Stimulated activated CD4-positive, alpha-beta T cell treated with anti-CD3 and anti-CD28 coated beads, TNF-alpha, amount 100 ng/mL, for 4 hours (primary cell): ENCODE results near the gene TMEM154.
"Not testable (repeated sequence)": the region's sequence is repeated elsewhere in the genome, so short reads cannot be mapped to it uniquely, and the experiment has no call there.

ENCODE experiments used
- DNase-seq, 3 experiments: peaks; one replicate each; pipeline ENCODE4 v3.0.0-alpha.2; 2020; ENCODE audit warnings: low read depth in 3 of 3

The TMEM154 gene

GRCh38 chr4:152667781-152668180, 12.0 kb downstream of the TMEM154 start:
- DNase-seq: no peak

GRCh38 chr4:152666946-152667345, 12.9 kb downstream of the TMEM154 start:
- no peak for DNase-seq

DNA sequence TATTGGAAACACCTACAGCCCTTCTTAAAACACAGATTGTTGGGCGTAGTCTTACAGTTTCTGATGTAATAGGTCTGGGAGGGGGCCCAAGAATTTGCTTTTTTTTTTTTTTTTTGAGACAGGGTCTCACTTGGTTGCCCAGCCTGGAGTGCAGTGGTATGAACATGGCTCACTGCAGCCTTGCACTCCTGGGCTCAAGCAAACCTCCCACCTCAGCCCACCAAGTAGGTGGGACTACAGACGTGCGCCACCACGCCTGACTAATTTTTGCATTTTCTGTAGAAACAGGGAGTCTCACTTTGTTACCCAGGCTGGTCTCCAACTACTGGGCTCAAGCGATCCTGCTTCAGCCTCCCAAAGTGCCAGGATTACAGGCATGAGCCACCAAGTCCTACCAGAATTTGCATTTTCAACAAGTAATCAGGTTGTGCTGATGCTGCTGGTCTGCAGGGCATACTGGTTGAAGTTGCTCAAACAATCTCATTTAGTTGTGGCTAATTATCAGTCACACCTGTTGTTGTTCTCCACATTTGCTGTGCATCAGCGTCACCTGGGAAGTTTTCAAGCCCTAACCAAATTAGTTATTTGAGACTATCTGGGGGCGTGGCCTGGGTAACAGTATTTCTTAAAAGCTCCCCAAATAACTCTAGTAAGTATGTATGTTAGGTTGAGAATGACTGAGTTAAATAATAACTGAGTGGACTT, 14.0 kb downstream of the TMEM154 start:
- no peak for DNase-seq

DNA sequence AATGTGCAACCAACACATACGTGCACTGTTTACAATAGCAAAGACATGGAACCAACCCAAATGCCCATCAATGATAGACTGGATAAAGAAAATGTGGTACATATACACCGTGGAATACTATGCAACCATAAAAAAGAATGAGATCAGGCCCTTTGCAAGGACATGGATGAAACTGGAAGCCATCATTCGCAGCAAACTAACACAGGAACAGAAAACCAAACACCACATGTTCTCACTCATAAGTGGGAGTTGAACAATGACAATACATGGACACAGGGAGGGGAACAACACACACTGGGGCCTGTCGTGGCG, 15.8 kb downstream of the TMEM154 start:
- DNase-seq: not testable (repeated sequence)

- DNase-seq: no peak
These were observed 16.4 kb downstream of the TMEM154 start for GRCh38 chr4:152663203-152664066.

GRCh38 chr4:152661649-152662048, 18.1 kb downstream of the TMEM154 start:
- no peak for DNase-seq

- no peak for DNase-seq
These were observed 19.3 kb downstream of the TMEM154 start for GRCh38 chr4:152660526-152660925.

GRCh38 chr4:152659806-152660205, 20.0 kb downstream of the TMEM154 start:
- DNase-seq: no peak

- no peak for DNase-seq
These were observed 22.1 kb downstream of the TMEM154 start for GRCh38 chr4:152657657-152658056.

DNA sequence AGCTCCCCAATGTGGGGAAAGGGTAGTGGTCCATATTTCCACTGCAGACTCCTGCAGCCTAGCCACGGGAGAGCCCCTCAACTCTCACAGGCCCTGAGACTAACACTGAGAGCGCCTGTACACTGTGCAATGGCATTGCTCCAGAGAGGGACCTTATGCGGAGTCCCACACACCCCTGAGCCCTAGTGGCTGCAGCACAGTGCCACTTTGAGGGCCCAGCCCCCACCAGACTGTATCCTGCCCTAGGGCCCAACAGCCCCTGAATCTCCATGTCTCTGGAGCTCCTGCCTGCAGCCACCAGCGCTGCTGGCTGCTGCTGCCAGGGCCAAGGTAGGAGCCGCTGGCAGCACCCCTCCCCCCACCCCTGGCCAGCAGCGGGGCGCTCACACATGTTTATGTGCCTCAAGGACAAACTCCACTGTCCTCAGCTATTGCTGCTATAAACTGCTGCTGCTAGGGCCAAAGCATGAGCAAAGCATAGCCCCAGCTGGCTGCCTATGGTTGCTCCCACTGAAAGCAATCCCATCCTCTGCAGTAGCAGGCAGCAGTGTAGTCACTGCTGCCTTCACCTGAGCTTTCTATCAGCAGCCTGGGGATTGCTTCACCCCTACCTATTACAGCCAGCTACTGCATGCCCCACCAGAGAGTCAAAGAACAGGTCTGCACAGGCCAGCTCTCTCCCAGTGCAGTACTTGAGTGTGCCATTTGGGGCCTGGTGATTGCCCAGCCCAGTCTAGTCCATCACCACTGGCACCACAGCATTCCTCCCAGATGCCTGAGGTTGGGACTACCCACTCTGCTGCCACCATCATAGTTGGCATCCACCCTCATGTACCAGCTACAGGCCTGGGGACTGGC, 24.3 kb downstream of the TMEM154 start:
- no peak for DNase-seq

DNA sequence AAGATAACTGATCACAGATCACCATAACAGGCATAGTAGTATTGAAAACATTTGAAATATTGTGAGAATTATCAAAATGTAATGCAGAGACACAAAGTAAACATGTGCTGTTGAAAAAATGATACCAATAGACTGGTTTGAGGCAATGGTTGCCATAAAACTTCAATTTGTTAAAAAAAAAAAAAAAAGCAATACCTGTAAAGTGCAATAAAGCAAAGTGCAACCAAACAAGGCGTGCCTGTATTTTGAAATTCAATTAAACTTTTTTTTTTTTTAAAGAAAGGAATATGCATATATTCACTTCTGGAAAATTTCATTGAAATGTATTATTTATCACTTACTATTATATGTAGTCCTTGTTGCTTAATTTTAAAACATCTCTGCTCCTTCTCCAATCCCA, 27.7 kb downstream of the TMEM154 start:
- DNase-seq: no peak

DNA sequence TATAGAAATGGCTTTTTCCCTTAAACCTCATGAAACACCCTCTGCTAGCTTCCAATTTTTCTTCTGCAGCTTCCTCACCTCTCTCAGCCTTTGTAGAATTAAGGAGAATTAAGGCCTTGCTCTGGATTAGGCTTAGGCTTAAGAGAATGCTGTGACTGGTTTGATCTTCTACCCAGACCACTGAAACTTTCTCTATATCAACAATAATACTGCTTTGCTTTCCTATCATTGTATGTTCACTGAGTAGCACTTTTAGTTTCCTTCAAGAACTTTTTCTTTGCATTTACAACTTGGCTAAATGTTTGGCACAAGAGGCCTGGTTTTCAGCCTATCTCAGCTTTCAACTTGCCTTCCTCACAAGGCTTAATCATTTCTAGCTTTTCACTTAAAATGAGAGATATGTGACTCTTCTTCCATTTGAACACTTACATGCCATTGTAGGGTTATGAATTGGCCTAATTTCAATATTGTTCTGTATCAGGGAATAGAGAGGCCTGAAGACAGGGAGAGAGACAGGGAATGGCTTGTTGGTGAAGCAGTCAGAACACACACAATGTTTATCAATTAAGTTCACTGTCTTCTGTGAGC, 28.2 kb downstream of the TMEM154 start:
- DNase-seq: no peak

DNA sequence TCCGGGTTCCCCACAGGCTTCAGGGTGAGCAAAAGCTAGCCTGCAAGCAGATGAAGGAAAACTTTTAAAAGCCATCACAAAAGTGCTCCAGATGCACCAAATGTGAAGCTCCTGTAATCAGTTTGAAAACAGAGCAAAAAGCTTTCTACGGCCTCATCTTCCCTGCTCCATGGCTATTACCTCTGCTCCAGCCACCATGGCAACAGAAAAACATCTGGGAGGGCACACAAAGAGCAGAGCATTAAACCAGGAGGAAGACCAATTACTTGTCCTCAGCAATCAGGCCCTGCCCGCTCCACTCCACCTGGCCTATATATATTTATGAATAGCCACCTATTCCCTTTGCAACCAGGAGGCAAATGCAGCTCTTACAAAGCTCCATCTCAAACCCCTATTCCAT, 33.6 kb downstream of the TMEM154 start:
- no peak for DNase-seq

DNA sequence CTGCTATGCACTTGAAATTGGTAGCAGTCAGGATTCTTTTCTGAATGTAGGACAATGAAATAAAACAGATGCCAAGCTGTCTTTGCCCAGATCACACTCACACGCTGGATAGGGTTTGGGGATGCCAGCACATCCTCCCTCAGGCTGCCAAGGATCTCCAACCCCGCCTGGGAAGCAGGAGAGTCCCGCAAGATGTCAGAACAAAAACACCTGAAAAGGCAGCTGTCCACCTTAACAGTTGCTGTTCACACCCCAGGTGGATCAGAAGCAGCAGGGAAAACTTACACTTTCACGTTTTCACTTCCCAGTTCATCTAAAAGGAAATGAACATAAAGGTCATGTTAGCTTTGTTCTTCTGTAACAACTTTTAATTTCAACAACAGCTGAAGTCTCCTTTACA, 35.7 kb downstream of the TMEM154 start:
- DNase-seq: no peak

- DNase-seq: no peak
These were observed 36.4 kb downstream of the TMEM154 start for GRCh38 chr4:152643153-152644035.

- DNase-seq: no peak
These were observed 39.5 kb downstream of the TMEM154 start for GRCh38 chr4:152640058-152640921.

GRCh38 chr4:152635851-152636250, 43.9 kb downstream of the TMEM154 start:
- no peak for DNase-seq

- DNase-seq: no peak
These were observed 45.6 kb downstream of the TMEM154 start for GRCh38 chr4:152634110-152634760.

DNA sequence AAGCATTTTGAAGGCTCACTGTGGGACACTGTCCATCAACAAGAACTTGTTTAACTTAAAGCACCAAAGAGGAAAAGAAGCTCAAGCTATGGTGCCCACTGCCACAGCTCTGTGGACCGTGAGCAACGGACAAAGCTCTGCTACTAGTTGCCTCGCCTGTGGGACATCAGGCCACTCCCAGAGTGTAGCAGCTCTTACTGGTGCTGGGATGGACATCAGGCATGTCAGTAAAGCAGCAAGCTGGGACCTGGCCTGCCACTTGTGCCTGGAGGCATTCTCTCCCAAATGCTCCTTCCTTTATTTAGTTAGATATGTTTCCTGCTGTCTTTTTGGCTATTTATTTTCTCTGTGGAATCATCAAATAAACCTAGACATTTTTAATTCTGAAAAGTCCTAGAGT, 46.7 kb downstream of the TMEM154 start:
- no peak for DNase-seq

GRCh38 chr4:152630324-152630723, 49.5 kb downstream of the TMEM154 start:
- DNase-seq: no peak
